ENCODE measurements around the gene SLC41A2.

GRCh38 chr12:104909761-104910160 lies 48.3 kb downstream of the SLC41A2 start:
- TF ChIP-seq POLR2AphosphoS2 (conservative IDR thresholded peaks at IDR 0.05; ENCODE audit: low read length) = no peak
- TF ChIP-seq RAD21 (conservative IDR thresholded peaks at IDR 0.05 in 1 of 2, IDR thresholded peaks at IDR 0.05 in 1 of 2) = no peak
